T-helper 2 cell (primary cell): ENCODE measurements around the gene NVL.
"Not testable (repeated sequence)": the region's sequence is repeated elsewhere in the genome, so short reads cannot be mapped to it uniquely, and the experiment has no call there.

Source experiments
- DNase-seq, 5 experiments: peaks; one replicate each; pipeline versions ENCODE4 v3.0.0 to v3.0.0-alpha.2; 2012 to 2022

NVL gene

GRCh38 chr1:224226849-224227502 lies 103.0 kb downstream of the NVL start:
- no peak for DNase-seq

- no peak for DNase-seq
These were observed 105.9 kb downstream of the NVL start for GRCh38 chr1:224223819-224224714.

- DNase-seq: no peak
These were observed 110.3 kb downstream of the NVL start for GRCh38 chr1:224219612-224220059.

GRCh38 chr1:224219011-224219611 lies 110.9 kb downstream of the NVL start:
- DNase-seq: no peak

- DNase-seq: no peak
These were observed 112.0 kb downstream of the NVL start for GRCh38 chr1:224217655-224218623.

GRCh38 chr1:224216382-224216781 lies 113.6 kb downstream of the NVL start:
- no peak for DNase-seq

- DNase-seq: no peak
These were observed 116.4 kb downstream of the NVL start for GRCh38 chr1:224213438-224214119.

GRCh38 chr1:224212618-224213061 lies 117.3 kb downstream of the NVL start:
- no peak for DNase-seq

- peak in 1 of 5 experiments; percentile 39 for DNase-seq
These were observed 118.6 kb downstream of the NVL start for GRCh38 chr1:224211206-224211962.

GRCh38 chr1:224205931-224206538 lies 123.9 kb downstream of the NVL start:
- not testable (repeated sequence) for DNase-seq

GRCh38 chr1:224205438-224205840 lies 124.5 kb downstream of the NVL start:
- peak in 2 of 5 experiments; percentile 23 to 74 for DNase-seq

- no peak for DNase-seq
These were observed 126.5 kb downstream of the NVL start for GRCh38 chr1:224203243-224204016.

GRCh38 chr1:224201853-224202252 lies 128.1 kb downstream of the NVL start:
- DNase-seq: no peak

- no peak for DNase-seq
These were observed 128.6 kb downstream of the NVL start for GRCh38 chr1:224201383-224201782.

- no peak for DNase-seq
These were observed 130.3 kb downstream of the NVL start for GRCh38 chr1:224199679-224200078.

GRCh38 chr1:224198572-224198971 lies 131.4 kb downstream of the NVL start:
- no peak for DNase-seq

- DNase-seq: no peak
These were observed 133.0 kb downstream of the NVL start for GRCh38 chr1:224196813-224197600.

- DNase-seq: peak in 1 of 5 experiments; percentile 65
These were observed 136.5 kb downstream of the NVL start for GRCh38 chr1:224193319-224193966.
